H9 (cell line): ENCODE data around the gene NRG2. TPM values are rescaled to one million over a fixed set of nuclear protein-coding genes. Genes with fewer than 3 reads are reported as not detected.

Experiments
- DNase-seq: peaks from one replicate; pipeline ENCODE4 v3.0.0-alpha.2; 2017
- H2AFZ ChIP-seq: one replicate; pipeline ENCODE4 v1.6.1; 2013; ENCODE audit warnings: mild to moderate bottlenecking, low read length, control low read depth, moderate library complexity
- H2AK5ac ChIP-seq: 2 replicates; pipeline ENCODE4 v1.6.1; 2013; ENCODE audit warnings: low read length, control low read depth, mixed read lengths; ENCODE audit not compliant: insufficient read length
- H2BK120ac ChIP-seq: one replicate; pipeline ENCODE4 v1.6.1; 2013; ENCODE audit warnings: low read depth, mild to moderate bottlenecking, low read length, control low read depth, inconsistent platforms; ENCODE audit not compliant: poor library complexity, severe bottlenecking
- H2BK12ac ChIP-seq: 2 replicates; pipeline ENCODE4 v1.6.1; 2013; ENCODE audit warnings: low read length, control low read depth, mixed read lengths, low read depth; ENCODE audit not compliant: insufficient read length
- H2BK15ac ChIP-seq: 2 replicates; pipeline ENCODE4 v1.6.1; 2013; ENCODE audit warnings: low read depth, low read length, control low read depth
- H2BK20ac ChIP-seq: one replicate; pipeline ENCODE4 v1.6.1; 2013; ENCODE audit warnings: low read depth, mild to moderate bottlenecking, low read length, control low read depth, inconsistent platforms; ENCODE audit not compliant: poor library complexity, severe bottlenecking
- H2BK5ac ChIP-seq: 2 replicates; pipeline ENCODE4 v1.6.1; 2013; ENCODE audit warnings: low read length, control low read depth, mixed read lengths; ENCODE audit not compliant: insufficient read length
- H3K14ac ChIP-seq: 2 replicates; pipeline ENCODE4 v1.6.1; 2013; ENCODE audit warnings: low read length, control low read depth; ENCODE audit not compliant: insufficient read depth
- H3K18ac ChIP-seq: 2 replicates; pipeline ENCODE4 v1.6.1; 2013; ENCODE audit warnings: low read depth, mild to moderate bottlenecking, mixed read lengths, low read length, control low read depth; ENCODE audit not compliant: insufficient read length
- H3K23ac ChIP-seq: 2 replicates; pipeline ENCODE4 v1.6.1; 2013; ENCODE audit warnings: low read length, control low read depth, mixed read lengths, low read depth; ENCODE audit not compliant: insufficient read length
- H3K23me2 ChIP-seq: 2 replicates; pipeline ENCODE4 v1.6.1; 2013; ENCODE audit warnings: low read depth, mild to moderate bottlenecking, mixed read lengths, low read length, control low read depth; ENCODE audit not compliant: insufficient read length, poor library complexity, severe bottlenecking
- H3K27ac ChIP-seq: 2 replicates; pipeline ENCODE4 v1.5.1; 2013; ENCODE audit warnings: low read length, control low read depth, mixed read lengths, low read depth; ENCODE audit not compliant: insufficient read length
- H3K27me3 ChIP-seq: 2 replicates; pipeline ENCODE4 v1.6.1; 2013; ENCODE audit warnings: low read length, control low read depth, inconsistent platforms; ENCODE audit not compliant: insufficient read depth
- H3K4ac ChIP-seq: 2 replicates; pipeline ENCODE4 v1.6.1; 2013; ENCODE audit warnings: low read depth, mild to moderate bottlenecking, control low read depth, inconsistent platforms, low read length, moderate library complexity
- H3K4me1 ChIP-seq: 2 replicates; pipeline ENCODE4 v1.6.1; 2013; ENCODE audit warnings: low read length, control low read depth, inconsistent platforms; ENCODE audit not compliant: insufficient read depth
- H3K4me2 ChIP-seq: 2 replicates; pipeline ENCODE4 v1.6.1; 2013; ENCODE audit warnings: low read length, control low read depth, mixed read lengths; ENCODE audit not compliant: insufficient read length, insufficient read depth
- H3K56ac ChIP-seq: 2 replicates; pipeline ENCODE4 v1.6.1; 2013; ENCODE audit warnings: low read depth, mild to moderate bottlenecking, mixed read lengths, low read length, control low read depth; ENCODE audit not compliant: insufficient read length
- H3K79me1 ChIP-seq: 2 replicates; pipeline ENCODE4 v1.6.1; 2013; ENCODE audit warnings: low read depth, mild to moderate bottlenecking, moderate library complexity, low read length, control low read depth, inconsistent platforms; ENCODE audit not compliant: insufficient read depth, poor library complexity, severe bottlenecking
- H3K79me2 ChIP-seq: 2 replicates; pipeline ENCODE4 v1.6.1; 2013; ENCODE audit warnings: low read length, control low read depth, inconsistent platforms; ENCODE audit not compliant: insufficient read depth
- H3K9ac ChIP-seq: 2 replicates; pipeline ENCODE4 v1.6.1; 2013; ENCODE audit warnings: low read length, control low read depth, mixed read lengths; ENCODE audit not compliant: insufficient read length; ENCODE audit errors: extremely low read depth
- H3K9me3 ChIP-seq: one replicate; pipeline ENCODE4 v1.6.1; 2013; ENCODE audit warnings: low read depth, low read length, inconsistent platforms; ENCODE audit not compliant: control insufficient read depth
- H3T11ph ChIP-seq: one replicate; pipeline ENCODE4 v1.6.1; 2013; ENCODE audit warnings: mild to moderate bottlenecking, low read length, control low read depth, inconsistent platforms
- H4K20me1 ChIP-seq: one replicate; pipeline ENCODE4 v1.6.1; 2013; ENCODE audit not compliant: control insufficient read depth, insufficient read length, insufficient read depth
- H4K5ac ChIP-seq: 2 replicates; pipeline ENCODE4 v1.6.1; 2013; ENCODE audit warnings: low read depth, mild to moderate bottlenecking, mixed read lengths, low read length, control low read depth; ENCODE audit not compliant: insufficient read length
- H4K8ac ChIP-seq: replicated peaks from 2 replicates; pipeline ENCODE4 v1.6.1; 2013; ENCODE audit warnings: low read length, control low read depth, mixed read lengths, low read depth; ENCODE audit not compliant: insufficient read length
- H4K91ac ChIP-seq: 2 replicates; pipeline ENCODE4 v1.6.1; 2013; ENCODE audit warnings: low read depth, mild to moderate bottlenecking, moderate library complexity, mixed read lengths, low read length, control low read depth; ENCODE audit not compliant: insufficient read length
- H3K27ac Mint-ChIP-seq, 3 experiments: 2 replicates in 2 of 3; 3 replicates in 1 of 3; pipeline ENCODE4 v1.8.0; 2020 to 2021; ENCODE audit warnings: mixed read lengths in 3 of 3, mild to moderate bottlenecking in 1 of 3, moderate library complexity in 1 of 3
- H3K27me3 Mint-ChIP-seq: 2 replicates; pipeline ENCODE4 v1.8.0; 2021; ENCODE audit warnings: low read depth, mild to moderate bottlenecking, moderate library complexity, mixed read lengths
- H3K36me3 Mint-ChIP-seq, 3 experiments: 2 replicates in 2 of 3; 3 replicates in 1 of 3; pipeline ENCODE4 v1.8.0; 2020 to 2021; ENCODE audit warnings: low read depth in 3 of 3, mixed read lengths in 3 of 3; ENCODE audit not compliant: insufficient read depth in 1 of 3
- H3K4me1 Mint-ChIP-seq, 2 experiments: 2 replicates each; pipeline ENCODE4 v1.8.0; 2020; ENCODE audit warnings: mixed read lengths in 2 of 2
- H3K4me3 Mint-ChIP-seq, 2 experiments: 2 replicates in 1 of 2; 3 replicates in 1 of 2; pipeline ENCODE4 v1.8.0; 2020 to 2021; ENCODE audit warnings: mild to moderate bottlenecking in 2 of 2, mixed read lengths in 2 of 2, moderate library complexity in 1 of 2
- H3K9me3 Mint-ChIP-seq, 2 experiments: 2 replicates in 1 of 2; 3 replicates in 1 of 2; pipeline ENCODE4 v1.8.0; 2020; ENCODE audit warnings: mild to moderate bottlenecking in 2 of 2, mixed read lengths in 2 of 2, moderate library complexity in 1 of 2
- CTCF ChIP-seq: fragments of 200-600 bp; sonication (generic); conservative IDR thresholded peaks from 3 replicates; pipeline ENCODE4 v1.8.0; 2021; ENCODE audit warnings: antibody characterized with exemption, mild to moderate bottlenecking
- WGBS: extraction: QIAGEN DNeasy Blood & Tissue Kit; methylation state at CpG from one replicate; pipeline ENCODE4 v1.1.7; 2013; ENCODE audit warnings: missing lambda C conversion rate, low lambda C conversion rate, mixed read lengths; ENCODE audit not compliant: insufficient read length; ENCODE audit errors: extremely low coverage; 5-methylcytosine and 5-hydroxymethylcytosine counted together
- total RNA-seq: library from RNA; stranded (reverse); gene quantifications from 2 replicates; pipeline ENCODE4 v1.2.1, GENCODE V29; 2021

NRG2 gene
- total RNA-seq, 1 experiment from 2014 or later = not detected

GRCh38 chr5:139979518-139979917, 63.6 kb downstream of the NRG2 start:
- Histone ChIP-seq H3K79me2 (no peaks in the 10 kb centered on the region), H3K4me1 (no peaks in the 10 kb centered on the region), H4K5ac (no peak overlapping the region), H3K79me1 (no peaks in the 10 kb centered on the region), H2BK15ac (no peak overlapping the region), H2BK120ac (no peak overlapping the region), H2AK5ac (no peak overlapping the region), H3K4me2 (no peak overlapping the region), H4K91ac (no peak overlapping the region), H3K4ac (no peak overlapping the region), H3K23ac (no peak overlapping the region), H4K8ac (no peak overlapping the region), H3K14ac (no peak overlapping the region), H4K20me1 (peaks cover 4% of the 10 kb centered on the region), H3K18ac (no peak overlapping the region), H3K9ac (no peak overlapping the region), H2BK12ac (no peak overlapping the region), H3K27me3 (no peaks in the 10 kb centered on the region), H2BK5ac (no peak overlapping the region), H2BK20ac (no peak overlapping the region), H3T11ph (no peak overlapping the region), H3K23me2 (no peaks in the 10 kb centered on the region), H3K9me3 (no peaks in the 10 kb centered on the region), H3K27ac (no peak overlapping the region), H2AFZ (no peak overlapping the region), H3K56ac (no peak overlapping the region)
- Mint-ChIP-seq H3K4me1 (peaks cover 12 to 13% of the 10 kb centered on the region in 2 experiments), H3K36me3 (no peaks in the 10 kb centered on the region), H3K9me3 (no peaks in the 10 kb centered on the region), H3K4me3 (no peak overlapping the region), H3K27me3 (peaks cover 53% of the 10 kb centered on the region), H3K27ac (no peak overlapping the region)
- TF ChIP-seq CTCF = no peak
- WGBS = no CpG with 5 or more reads among the region's 3 CpGs
- no peak for DNase-seq
